Liver (tissue), 9 donors: ENCODE results near the gene ATP6V1F. TPM values are rescaled to one million over a fixed set of nuclear protein-coding genes. Genes with fewer than 3 reads are reported as not detected.

ENCODE experiments used
- DNase-seq: peaks from one replicate; pipeline ENCODE4 v3.0.0-alpha.2; 2017; ENCODE audit warnings: low spot score
- H3K27ac ChIP-seq, 2 donors: one replicate each; pipeline ENCODE4 v1.7.0; 2013; ENCODE audit warnings: inconsistent platforms in 2 of 2, low read length in 2 of 2, control low read depth in 1 of 2, low read depth in 1 of 2, mild to moderate bottlenecking in 1 of 2
- H3K27me3 ChIP-seq, 4 donors: one replicate each; pipeline versions ENCODE4 v1.6.1 to v1.7.0; 2013; ENCODE audit warnings: low read length in 3 of 4, inconsistent platforms in 1 of 4, mild to moderate bottlenecking in 1 of 4, moderate library complexity in 1 of 4; ENCODE audit not compliant: control insufficient read depth in 4 of 4, insufficient read depth in 4 of 4
- H3K36me3 ChIP-seq, 4 donors: one replicate each; pipeline versions ENCODE4 v1.6.1 to v1.7.0; 2013; ENCODE audit warnings: low read length in 3 of 4, mild to moderate bottlenecking in 3 of 4, low read depth in 1 of 4, moderate library complexity in 1 of 4; ENCODE audit not compliant: control insufficient read depth in 4 of 4, insufficient read depth in 3 of 4
- H3K4me1 ChIP-seq, 4 donors: one replicate each; pipeline versions ENCODE4 v1.6.1 to v1.7.0; 2013; ENCODE audit warnings: low read length in 3 of 4, mild to moderate bottlenecking in 3 of 4, moderate library complexity in 1 of 4; ENCODE audit not compliant: control insufficient read depth in 4 of 4, insufficient read depth in 4 of 4
- H3K4me3 ChIP-seq, 3 donors: one replicate each; pipeline versions ENCODE4 v1.6.1 to v1.7.0; 2013; ENCODE audit warnings: low read length in 3 of 3, control low read depth in 1 of 3, low read depth in 1 of 3, mild to moderate bottlenecking in 1 of 3
- H3K9ac ChIP-seq, 2 donors: one replicate each; pipeline ENCODE4 v1.7.0; 2013; ENCODE audit warnings: low read length in 2 of 2, mild to moderate bottlenecking in 2 of 2, moderate library complexity in 2 of 2, control low read depth in 1 of 2, low read depth in 1 of 2
- H3K9me3 ChIP-seq, 4 donors: one replicate each; pipeline versions ENCODE4 v1.6.1 to v1.7.0; 2013; ENCODE audit warnings: low read length in 3 of 4; ENCODE audit not compliant: control insufficient read depth in 4 of 4
- ATF3 ChIP-seq: IDR thresholded peaks from 2 replicates; pipeline ENCODE4 v1.6.1; 2016; ENCODE audit warnings: antibody characterized with exemption
- CTCF ChIP-seq: fragments of 150-350 bp; IDR thresholded peaks from 2 replicates; pipeline ENCODE4 v1.5.1; 2017; ENCODE audit warnings: improper control_type of control experiment, low read depth, low read length; ENCODE audit not compliant: missing input control
- EGR1 ChIP-seq, 2 donors: IDR thresholded peaks; 2 replicates each; pipeline ENCODE4 v1.6.1; 2016 to 2018; ENCODE audit warnings: antibody characterized with exemption in 2 of 2, low read depth in 2 of 2
- FOXA1 ChIP-seq: IDR thresholded peaks from 2 replicates; pipeline ENCODE4 v1.6.1; 2016; ENCODE audit warnings: antibody characterized with exemption
- FOXA2 ChIP-seq: IDR thresholded peaks from 2 replicates; pipeline ENCODE4 v1.6.1; 2016; ENCODE audit warnings: antibody characterized with exemption
- GABPA ChIP-seq, 2 donors: IDR thresholded peaks in 1 of 2; conservative IDR thresholded peaks in 1 of 2; 2 replicates each; pipeline ENCODE4 v1.6.1; 2016; ENCODE audit warnings: antibody characterized with exemption in 2 of 2, mild to moderate bottlenecking in 1 of 2, moderate library complexity in 1 of 2
- HNF4A ChIP-seq, 2 donors: conservative IDR thresholded peaks; 2 replicates each; pipeline ENCODE4 v1.6.1; 2016; ENCODE audit warnings: antibody characterized with exemption in 2 of 2, mild to moderate bottlenecking in 2 of 2
- HNF4G ChIP-seq: IDR thresholded peaks from 2 replicates; pipeline ENCODE4 v1.6.1; 2016; ENCODE audit warnings: antibody characterized with exemption
- JUND ChIP-seq, 2 donors: IDR thresholded peaks; 2 replicates each; pipeline ENCODE4 v1.6.1; 2016; ENCODE audit warnings: antibody characterized with exemption in 2 of 2
- MAX ChIP-seq: IDR thresholded peaks from 2 replicates; pipeline ENCODE4 v1.6.1; 2016; ENCODE audit warnings: antibody characterized with exemption
- NR2F2 ChIP-seq: IDR thresholded peaks from 2 replicates; pipeline ENCODE4 v1.6.1; 2016; ENCODE audit warnings: antibody characterized with exemption
- RAD21 ChIP-seq, 2 donors: IDR thresholded peaks; 2 replicates each; pipeline ENCODE4 v1.6.1; 2016; ENCODE audit warnings: antibody characterized with exemption in 2 of 2, mild to moderate bottlenecking in 2 of 2
- REST ChIP-seq: IDR thresholded peaks from 2 replicates; pipeline ENCODE4 v1.6.1; 2016; ENCODE audit warnings: antibody characterized with exemption, mild to moderate bottlenecking
- RXRA ChIP-seq, 2 donors: IDR thresholded peaks; 2 replicates each; pipeline ENCODE4 v1.6.1; 2017 to 2018; ENCODE audit warnings: antibody characterized with exemption in 2 of 2, mild to moderate bottlenecking in 1 of 2
- SP1 ChIP-seq: IDR thresholded peaks from 2 replicates; pipeline ENCODE4 v1.6.1; 2018; ENCODE audit warnings: antibody characterized with exemption, mild to moderate bottlenecking
- TAF1 ChIP-seq: conservative IDR thresholded peaks from 2 replicates; pipeline ENCODE4 v1.6.1; 2016; ENCODE audit warnings: antibody characterized with exemption, mild to moderate bottlenecking
- YY1 ChIP-seq: IDR thresholded peaks from 2 replicates; pipeline ENCODE4 v1.6.1; 2016; ENCODE audit warnings: antibody characterized with exemption, mild to moderate bottlenecking
- ZBTB33 ChIP-seq: IDR thresholded peaks from 2 replicates; pipeline ENCODE4 v1.6.1; 2016; ENCODE audit warnings: antibody characterized with exemption
- WGBS: extraction: QIAGEN DNeasy Blood & Tissue Kit; methylation state at CpG from one replicate; pipeline ENCODE4 v1.1.7; 2013; 5-methylcytosine and 5-hydroxymethylcytosine counted together
- polyA plus RNA-seq, 2 donors: library from polyadenylated mRNA; stranded (reverse) in 1 of 2; unstranded in 1 of 2; fragments of 200-250 nt in 1 of 2; fragments of >200 nt in 1 of 2; fragmentation: Nextera tagmentation in 1 of 2; extraction: Ambion mirVana in 1 of 2; gene quantifications; one replicate each; pipeline versions ENCODE4 v1.2.1 to v1.2.3, GENCODE V29; 2013 to 2015
- total RNA-seq, 2 donors: library from RNA; depleted of rRNA; stranded (reverse); fragments of >200 nt; gene quantifications; one replicate each; pipeline ENCODE4 v1.2.3, GENCODE V29; 2014
- donor health status: healthy.
- donor health status: healthy.
- donor health status: healthy.
- donor health status: healthy.
- donor health status: healthy.

ATP6V1F gene
- 10 to 100 TPM; 23.1 to 25.6 TPM for total RNA-seq
- polyA plus RNA-seq, result 100 to 1,000 TPM in 1 of 2 donors, 10 to 100 TPM in 1; 68.6 to 111 TPM

- peak within 1 kb of the TSS; percentile 11 to 26 for H3K27ac ChIP-seq
- WGBS, result under 1% methylated on average over 65 of the region's 65 CpGs
- H3K4me1 ChIP-seq, result peaks cover 3 to 10% (median 6%) of the 10 kb centered on the region in 4 donors
- H3K9me3 ChIP-seq, result no peaks in the 10 kb centered on the region
- no peaks in the 10 kb centered on the region for H3K27me3 ChIP-seq
- H3K9ac ChIP-seq, result peak within 1 kb of the TSS; percentile 9 to 66
- H3K36me3 ChIP-seq, result peaks cover 0 to 9% (median under 1%) of the 10 kb centered on the region in 4 donors
- peak; percentile 100 for DNase-seq
- H3K4me3 ChIP-seq, result peak within 1 kb of the TSS; percentile 70 to 81 (median 74)
- TF ChIP-seq TAF1 (no peak), FOXA1 (no peak), GABPA (IDR thresholded peaks at IDR 0.05 in 1 of 2, conservative IDR thresholded peaks at IDR 0.05 in 1 of 2) (peak in 1 of 2 donors; percentile 54), MAX (no peak), HNF4G (no peak), RXRA (IDR thresholded peaks at IDR 0.05) (no peak), SP1 (peak; percentile 34), RAD21 (IDR thresholded peaks at IDR 0.05) (no peak), CTCF (no peak), ATF3 (no peak), JUND (IDR thresholded peaks at IDR 0.05) (no peak), YY1 (peak; percentile 94), FOXA2 (no peak), NR2F2 (no peak), ZBTB33 (no peak), EGR1 (IDR thresholded peaks at IDR 0.05; ENCODE audit: low read depth in 2 of 2) (no peak), REST (peak; percentile 35), HNF4A (conservative IDR thresholded peaks at IDR 0.05) (no peak)
Measured at GRCh38 chr7:128862571-128863432, at the start of gene ATP6V1F. Gene ATP6V1F (plus strand): TSS chr7:128862856. CDS start chr7:128862905, 49 bp downstream.
